ENCODE data around the gene SORCS2. TPM values are rescaled to one million over a fixed set of nuclear protein-coding genes. Genes with fewer than 3 reads are reported as not detected.

SORCS2 gene
- total RNA-seq, 1 donor from 2014 or later: 5.2 TPM

GRCh38 chr4:7208509-7209451 is 16.4 kb downstream of the SORCS2 start:
- Mint-ChIP-seq H3K27ac (peak overlapping the region; percentile 50), H3K9me3 (peaks cover 3% of the 10 kb centered on the region), H3K4me3 (no peak overlapping the region), H3K4me1 (peaks cover 35% of the 10 kb centered on the region), H3K36me3 (no peaks in the 10 kb centered on the region), H3K27me3 (ENCODE audit: insufficient read depth, low read depth) (peaks cover 9% of the 10 kb centered on the region)
- Histone ChIP-seq H3K27me3 (no peaks in the 10 kb centered on the region), H3K27ac (no peak overlapping the region), H3K79me2 (ENCODE audit: low read depth) (no peaks in the 10 kb centered on the region), H3K36me3 (no peaks in the 10 kb centered on the region), H3K9ac (no peak overlapping the region), H3K4me3 (no peak overlapping the region), H2AFZ (replicated peaks) (no peak overlapping the region), H3F3A (ENCODE audit: low read depth) (peaks cover 24% of the 10 kb centered on the region), H3K4me2 (no peak overlapping the region), H4K20me1 (ENCODE audit: low read depth) (peaks cover 27% of the 10 kb centered on the region), H3K9me3 (ENCODE audit: low read depth) (no peaks in the 10 kb centered on the region), H3K4me1 (peaks cover 28% of the 10 kb centered on the region)
- no peak for TF ChIP-seq EZH2phosphoT487 (IDR thresholded peaks at IDR 0.05)
- no peak for TF ChIP-seq CTCF (IDR thresholded peaks at IDR 0.05)
- DNase-seq (ENCODE audit: low spot score): no peak

DNA sequence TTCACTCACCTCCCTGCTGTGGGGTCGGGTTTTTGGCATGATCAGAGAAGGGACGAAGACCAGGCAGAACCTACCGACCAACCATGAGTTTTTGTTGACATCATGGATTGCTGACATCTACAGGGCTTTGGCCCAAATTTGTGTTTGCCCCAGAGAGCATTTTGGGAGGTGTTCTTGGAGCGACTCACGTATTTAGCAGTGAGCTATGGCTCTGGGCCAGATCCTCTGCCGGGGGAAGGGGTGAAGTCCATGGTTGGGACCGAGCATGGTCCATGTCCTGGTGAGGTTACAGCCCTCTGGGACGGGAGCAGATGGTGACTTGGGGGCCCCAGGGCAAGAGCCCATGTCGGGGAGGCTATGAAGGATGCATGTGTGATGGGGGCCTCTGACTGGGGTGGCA is 17.4 kb downstream of the SORCS2 start:
- Histone ChIP-seq H3F3A (ENCODE audit: low read depth) (peaks cover 24% of the 10 kb centered on the region), H3K4me1 (peaks cover 28% of the 10 kb centered on the region), H3K4me2 (no peak overlapping the region), H3K79me2 (ENCODE audit: low read depth) (no peaks in the 10 kb centered on the region), H3K4me3 (no peak overlapping the region), H3K9me3 (ENCODE audit: low read depth) (no peaks in the 10 kb centered on the region), H3K27ac (no peak overlapping the region), H3K27me3 (no peaks in the 10 kb centered on the region), H3K9ac (no peak overlapping the region), H4K20me1 (ENCODE audit: low read depth) (peaks cover 27% of the 10 kb centered on the region), H2AFZ (replicated peaks) (no peak overlapping the region), H3K36me3 (no peaks in the 10 kb centered on the region)
- H3K4me3 Mint-ChIP-seq: no peak overlapping the region
- peaks cover 35% of the 10 kb centered on the region for H3K4me1 Mint-ChIP-seq
- TF ChIP-seq EZH2 (IDR thresholded peaks at IDR 0.05) (no peak), CTCF (IDR thresholded peaks at IDR 0.05) (no peak), EZH2phosphoT487 (IDR thresholded peaks at IDR 0.05) (no peak)
- H3K9me3 Mint-ChIP-seq: peaks cover 7% of the 10 kb centered on the region
- H3K27me3 Mint-ChIP-seq (ENCODE audit: insufficient read depth, low read depth): peaks cover 5% of the 10 kb centered on the region
- no peak for DNase-seq (ENCODE audit: low spot score)
- no peaks in the 10 kb centered on the region for H3K36me3 Mint-ChIP-seq
- peak overlapping the region; percentile 25 for H3K27ac Mint-ChIP-seq

DNA sequence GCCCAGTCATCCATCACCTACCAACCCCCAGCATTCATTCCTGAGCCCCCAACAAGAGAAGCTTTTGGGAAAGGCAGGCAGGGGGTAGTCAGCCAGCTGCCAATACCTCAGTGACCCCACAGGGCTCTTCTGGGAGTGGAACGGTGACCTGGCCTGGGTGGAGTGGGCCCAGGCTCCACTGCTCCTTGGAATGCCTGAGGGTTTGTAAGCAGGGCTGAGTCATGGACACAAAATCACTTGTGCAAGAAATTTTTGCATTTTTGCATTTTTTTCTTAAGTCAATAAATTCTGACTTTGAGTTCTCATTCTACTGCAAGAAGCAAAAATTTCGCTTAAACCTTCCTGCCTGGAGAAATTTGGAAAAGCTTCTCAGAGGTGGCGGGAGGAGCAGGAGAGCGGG is 18.5 kb downstream of the SORCS2 start:
- Histone ChIP-seq H3K9me3 (ENCODE audit: low read depth) (no peaks in the 10 kb centered on the region), H2AFZ (replicated peaks) (no peak overlapping the region), H3K4me1 (peaks cover 28% of the 10 kb centered on the region), H3K9ac (no peak overlapping the region), H4K20me1 (ENCODE audit: low read depth) (peaks cover 27% of the 10 kb centered on the region), H3K36me3 (no peaks in the 10 kb centered on the region), H3K4me3 (no peak overlapping the region), H3F3A (ENCODE audit: low read depth) (peaks cover 17% of the 10 kb centered on the region), H3K4me2 (no peak overlapping the region), H3K27ac (no peak overlapping the region), H3K79me2 (ENCODE audit: low read depth) (no peaks in the 10 kb centered on the region), H3K27me3 (no peaks in the 10 kb centered on the region)
- H3K27me3 Mint-ChIP-seq (ENCODE audit: insufficient read depth, low read depth): peaks cover 4% of the 10 kb centered on the region
- no peak overlapping the region for H3K4me3 Mint-ChIP-seq
- H3K36me3 Mint-ChIP-seq: no peaks in the 10 kb centered on the region
- peaks cover 8% of the 10 kb centered on the region for H3K9me3 Mint-ChIP-seq
- DNase-seq (ENCODE audit: low spot score): no peak
- H3K4me1 Mint-ChIP-seq: peaks cover 33% of the 10 kb centered on the region
- TF ChIP-seq EZH2 (IDR thresholded peaks at IDR 0.05) (no peak), EZH2phosphoT487 (IDR thresholded peaks at IDR 0.05) (no peak), CTCF (IDR thresholded peaks at IDR 0.05) (no peak)
- peak overlapping the region; percentile 90 for H3K27ac Mint-ChIP-seq

Data from neural progenitor cell (in vitro differentiated cells).